Activated CD8-positive, alpha-beta memory T cell treated with anti-CD3 and anti-CD28 coated beads, Interleukin-2, amount 50 U/mL, for 4 hours (primary cell): ENCODE data around the gene STAM2.
"Not testable (repeated sequence)": the region's sequence is repeated elsewhere in the genome, so short reads cannot be mapped to it uniquely, and the experiment has no call there.

Experiments
- DNase-seq: peaks from one replicate; pipeline ENCODE4 v3.0.0-alpha.2; 2020

The STAM2 gene

GRCh38 chr2:152171718-152172117, 3.8 kb downstream of the STAM2 start:
- DNase-seq, result no peak

- DNase-seq, result not testable (repeated sequence)
Measured at GRCh38 chr2:152169158-152169557, 6.4 kb downstream of the STAM2 start.

GRCh38 chr2:152167470-152167869, 8.1 kb downstream of the STAM2 start:
- DNase-seq, result not testable (repeated sequence)

GRCh38 chr2:152167065-152167464, 8.5 kb downstream of the STAM2 start:
- DNase-seq, result no peak

GRCh38 chr2:152166633-152167032, 8.9 kb downstream of the STAM2 start:
- DNase-seq, result no peak

- no peak for DNase-seq
Measured at GRCh38 chr2:152165780-152166179, 9.8 kb downstream of the STAM2 start.

GRCh38 chr2:152165306-152165705, 10.3 kb downstream of the STAM2 start:
- no peak for DNase-seq

- not testable (repeated sequence) for DNase-seq
Measured at GRCh38 chr2:152163669-152164068, 11.9 kb downstream of the STAM2 start.

- DNase-seq, result no peak
Measured at GRCh38 chr2:152162141-152162540, 13.4 kb downstream of the STAM2 start.

- DNase-seq, result no peak
Measured at GRCh38 chr2:152161598-152161997, 14.0 kb downstream of the STAM2 start.

- not testable (repeated sequence) for DNase-seq
Measured at GRCh38 chr2:152160378-152160777, 15.2 kb downstream of the STAM2 start.

- no peak for DNase-seq
Measured at GRCh38 chr2:152157253-152157652, 18.3 kb downstream of the STAM2 start.

GRCh38 chr2:152155209-152155608, 20.4 kb downstream of the STAM2 start:
- DNase-seq, result no peak

GRCh38 chr2:152154462-152154861, 21.1 kb downstream of the STAM2 start:
- no peak for DNase-seq

GRCh38 chr2:152134488-152135280, 40.9 kb downstream of the STAM2 start:
- no peak for DNase-seq

GRCh38 chr2:152132306-152132705, 43.3 kb downstream of the STAM2 start:
- DNase-seq, result no peak

GRCh38 chr2:152127628-152128027, 47.9 kb downstream of the STAM2 start:
- no peak for DNase-seq

- no peak for DNase-seq
Measured at GRCh38 chr2:152126664-152127063, 48.9 kb downstream of the STAM2 start.

- no peak for DNase-seq
Measured at GRCh38 chr2:152122161-152122560, 53.4 kb downstream of the STAM2 start.

GRCh38 chr2:152120430-152120829, 55.1 kb downstream of the STAM2 start:
- no peak for DNase-seq

- DNase-seq, result no peak
Measured at GRCh38 chr2:152115952-152116351, 59.6 kb downstream of the STAM2 start.

- DNase-seq, result no peak
Measured at GRCh38 chr2:152114366-152114765, 61.2 kb downstream of the STAM2 start.

GRCh38 chr2:152107140-152107539, 68.4 kb downstream of the STAM2 start:
- DNase-seq, result not testable (repeated sequence)

- DNase-seq, result no peak
Measured at GRCh38 chr2:152106464-152106863, 69.1 kb downstream of the STAM2 start.

- DNase-seq, result no peak
Measured at GRCh38 chr2:152103271-152103670, 72.3 kb downstream of the STAM2 start.
